Measurements from ENCODE around the gene SNCB.
"Not testable (repeated sequence)": the region's sequence is repeated elsewhere in the genome, so short reads cannot be mapped to it uniquely, and the experiment has no call there.

Gene SNCB

GRCh38 chr5:176596689-176597416, 33.5 kb downstream of the SNCB start:
- peak; percentile 78 for DNase-seq

DNA sequence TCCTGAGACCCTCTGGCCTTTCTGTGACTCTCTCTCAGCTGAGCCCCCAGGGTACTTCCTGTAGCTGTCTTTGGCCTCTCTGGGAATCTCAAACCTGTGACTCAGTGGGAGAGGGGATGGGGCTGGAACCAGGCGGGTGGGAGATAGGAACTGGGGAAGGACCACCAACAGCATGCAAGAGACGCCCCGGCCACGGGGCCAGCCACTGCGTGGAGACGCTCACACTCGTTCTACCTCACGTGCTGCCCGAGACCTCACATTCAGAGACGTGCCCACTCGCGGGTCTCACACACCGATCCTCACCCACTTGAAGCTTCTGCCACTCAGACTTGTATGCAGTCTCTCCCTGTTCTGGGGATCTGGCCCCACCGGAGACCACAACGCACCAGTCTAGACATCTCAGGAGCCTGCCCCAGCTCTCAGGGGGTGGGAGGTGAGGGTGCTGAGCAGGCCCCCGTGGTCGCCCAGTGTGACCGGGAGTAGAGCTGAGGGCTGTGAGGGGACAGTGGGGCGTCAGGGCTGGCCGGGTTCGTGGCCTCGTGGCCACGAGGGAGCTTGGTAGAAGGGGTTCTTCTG, 34.2 kb downstream of the SNCB start:
- no peak for DNase-seq

- no peak for DNase-seq
Measured at GRCh38 chr5:176595386-176595943, 34.9 kb downstream of the SNCB start.

- no peak for DNase-seq
Measured at GRCh38 chr5:176594554-176594953, 35.8 kb downstream of the SNCB start.

DNA sequence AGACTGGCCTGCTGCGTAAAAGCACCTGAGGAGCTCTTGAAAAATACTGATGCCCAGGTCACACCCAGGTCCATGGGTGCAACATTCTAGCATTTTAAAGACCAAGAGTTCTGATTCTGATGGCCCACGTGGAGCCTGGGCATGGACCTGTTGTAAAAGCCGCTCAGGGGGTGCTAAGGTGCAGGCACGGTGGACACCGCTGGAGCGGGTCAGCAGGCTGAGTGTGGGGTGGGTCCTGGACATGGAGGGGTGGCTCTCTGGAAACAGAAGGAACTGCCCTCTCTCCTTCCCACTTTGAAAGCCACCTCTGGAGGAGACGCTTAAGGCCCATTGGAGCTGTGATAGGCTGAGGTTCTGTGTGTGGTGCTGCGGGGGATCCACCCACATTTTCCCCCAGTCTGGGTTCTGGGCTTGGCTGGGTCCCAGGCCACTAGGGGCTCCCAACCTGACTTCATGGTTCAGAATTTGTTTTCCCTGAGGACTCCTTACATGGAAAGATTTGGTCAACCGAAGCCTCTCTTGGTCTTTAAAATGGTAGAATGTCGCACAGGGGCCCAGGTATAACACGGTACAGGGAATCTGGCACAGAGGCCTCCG, 37.0 kb downstream of the SNCB start:
- no peak for DNase-seq

DNA sequence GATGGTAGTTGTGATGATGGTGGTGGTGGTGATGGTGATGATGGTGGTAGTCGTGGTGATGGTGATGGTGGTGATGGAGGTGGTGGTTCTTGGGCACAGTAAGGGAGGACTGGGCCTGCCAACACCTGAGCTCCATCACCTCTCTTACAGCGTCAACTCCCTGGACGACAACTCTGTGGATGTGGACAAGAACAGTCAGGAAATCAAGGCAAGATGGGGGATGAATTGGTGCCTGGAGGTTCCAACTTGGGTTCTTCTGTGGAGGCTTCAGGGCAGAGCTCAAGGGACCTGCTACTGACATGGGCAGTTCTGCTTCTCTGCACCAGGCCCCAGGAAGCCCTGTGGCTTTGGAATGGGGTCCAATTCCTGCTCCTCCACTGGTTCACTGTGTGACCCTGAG, 37.8 kb downstream of the SNCB start:
- no peak for DNase-seq

GRCh38 chr5:176591667-176592066, 38.7 kb downstream of the SNCB start:
- not testable (repeated sequence) for DNase-seq

- DNase-seq, result no peak
Measured at GRCh38 chr5:176590035-176590717, 40.2 kb downstream of the SNCB start.

DNA sequence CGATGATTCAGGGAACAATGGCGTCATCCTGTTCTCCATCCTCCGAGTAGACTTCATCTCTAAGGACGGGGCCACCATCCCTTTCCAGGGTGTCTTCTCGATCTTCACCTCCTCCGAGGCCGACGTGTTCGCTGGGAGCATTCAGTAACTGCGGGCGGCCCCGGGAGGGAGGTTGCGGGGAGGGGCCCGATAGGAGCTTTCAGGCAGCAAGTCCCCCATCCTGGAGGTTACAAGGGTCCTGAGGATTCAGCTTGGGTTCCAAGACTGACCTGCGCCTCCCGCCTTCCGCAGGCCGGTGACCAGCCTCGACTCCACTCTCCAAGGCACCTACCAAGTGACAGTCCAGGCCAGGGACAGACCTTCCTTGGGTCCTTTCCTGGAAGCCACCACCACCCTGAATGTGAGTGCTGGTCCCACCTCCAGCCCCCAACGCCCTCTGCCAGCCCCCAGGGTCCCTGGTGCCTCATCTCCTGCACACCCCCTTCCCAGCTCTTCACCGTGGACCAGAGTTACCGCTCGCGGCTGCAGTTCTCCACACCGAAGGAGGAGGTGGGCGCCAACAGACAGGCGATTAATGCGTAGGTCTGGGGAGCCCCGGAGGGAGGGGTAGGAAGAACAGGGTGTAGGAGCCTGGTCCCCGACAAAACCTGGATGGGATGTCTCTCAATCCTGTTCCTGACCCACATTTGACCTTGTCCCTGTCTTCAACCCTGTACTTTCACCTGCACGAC, 41.1 kb downstream of the SNCB start:
- no peak for DNase-seq

- no peak for DNase-seq
Measured at GRCh38 chr5:176588297-176588696, 42.0 kb downstream of the SNCB start.

GRCh38 chr5:176587398-176587797, 42.9 kb downstream of the SNCB start:
- DNase-seq, result no peak

DNA sequence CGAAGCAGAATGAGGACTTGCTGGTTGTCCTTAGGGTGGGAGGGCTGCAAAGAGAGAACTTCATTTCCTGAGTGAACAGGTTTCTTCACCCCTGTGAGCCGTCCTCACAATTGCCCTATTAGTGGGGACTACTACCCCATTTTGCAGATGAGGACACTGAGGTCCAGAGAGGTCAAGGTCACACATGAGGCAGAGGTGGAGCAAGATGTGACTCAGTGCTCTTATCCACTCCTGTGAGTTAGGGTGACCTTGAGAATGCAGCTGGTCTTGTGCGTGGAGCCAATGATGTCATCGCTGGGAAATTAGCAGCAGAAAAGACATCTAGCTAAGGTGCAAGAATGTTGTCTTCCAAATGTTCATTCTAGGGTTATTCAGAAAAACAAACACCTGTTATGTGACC, 47.3 kb downstream of the SNCB start:
- DNase-seq, result no peak

DNA sequence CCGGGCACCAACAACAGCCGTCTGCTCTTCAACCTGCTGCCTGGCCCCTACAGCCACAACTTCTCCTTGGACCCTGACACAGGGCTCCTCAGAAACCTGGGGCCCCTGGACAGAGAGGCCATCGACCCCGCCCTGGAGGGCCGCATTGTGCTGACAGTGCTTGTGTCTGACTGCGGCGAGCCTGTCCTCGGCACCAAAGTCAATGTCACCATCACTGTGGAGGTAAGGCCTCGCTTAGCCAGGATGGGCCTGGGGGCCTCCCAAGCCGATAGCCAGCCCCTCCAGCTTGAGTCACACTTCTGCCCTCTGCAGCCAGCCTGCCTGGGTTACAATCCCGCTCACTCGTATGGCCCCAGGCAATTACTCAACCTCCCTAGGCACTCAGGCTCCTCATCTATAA, 49.0 kb downstream of the SNCB start:
- no peak for DNase-seq

GRCh38 chr5:176579323-176579722, 51.0 kb downstream of the SNCB start:
- DNase-seq, result no peak

- peak; percentile 60 for DNase-seq
Measured at GRCh38 chr5:176578391-176578808, 51.9 kb downstream of the SNCB start.

DNA sequence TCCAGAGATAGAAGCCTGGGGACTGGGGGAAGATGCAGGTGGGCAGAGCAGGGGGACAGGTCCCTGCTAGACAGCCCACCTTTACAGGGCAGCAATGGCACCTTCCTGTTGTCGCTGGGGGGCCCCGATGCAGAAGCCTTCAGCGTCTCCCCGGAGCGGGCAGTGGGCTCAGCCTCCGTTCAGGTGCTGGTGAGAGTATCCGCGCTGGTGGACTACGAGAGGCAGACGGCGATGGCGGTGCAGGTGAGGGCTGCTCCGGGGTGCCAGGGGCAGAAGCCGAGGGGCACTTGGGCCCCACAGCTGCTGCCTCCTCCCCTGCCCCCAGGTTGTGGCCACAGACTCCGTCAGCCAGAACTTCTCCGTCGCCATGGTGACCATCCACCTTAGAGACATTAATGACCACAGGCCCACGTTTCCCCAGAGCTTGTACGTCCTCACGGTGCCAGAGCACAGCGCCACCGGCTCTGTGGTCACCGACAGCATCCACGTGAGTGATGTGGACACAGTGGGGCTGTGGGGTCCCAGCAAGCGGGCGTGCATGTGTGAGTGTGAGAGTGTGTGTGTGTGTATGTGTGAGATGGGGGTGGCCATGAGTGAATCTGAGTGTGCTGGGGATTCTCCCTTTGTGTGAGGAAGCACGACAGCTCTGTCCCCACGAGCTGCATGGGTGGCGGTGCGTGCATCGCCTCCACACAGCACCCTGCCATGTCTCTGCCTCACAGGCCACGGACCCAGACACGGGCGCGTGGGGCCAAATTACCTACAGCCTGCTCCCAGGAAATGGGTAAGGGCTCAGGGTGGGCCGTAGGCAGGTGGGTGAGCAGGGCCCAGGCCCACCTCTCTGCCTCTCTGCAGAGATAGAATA, 52.8 kb downstream of the SNCB start:
- DNase-seq, result no peak

DNA sequence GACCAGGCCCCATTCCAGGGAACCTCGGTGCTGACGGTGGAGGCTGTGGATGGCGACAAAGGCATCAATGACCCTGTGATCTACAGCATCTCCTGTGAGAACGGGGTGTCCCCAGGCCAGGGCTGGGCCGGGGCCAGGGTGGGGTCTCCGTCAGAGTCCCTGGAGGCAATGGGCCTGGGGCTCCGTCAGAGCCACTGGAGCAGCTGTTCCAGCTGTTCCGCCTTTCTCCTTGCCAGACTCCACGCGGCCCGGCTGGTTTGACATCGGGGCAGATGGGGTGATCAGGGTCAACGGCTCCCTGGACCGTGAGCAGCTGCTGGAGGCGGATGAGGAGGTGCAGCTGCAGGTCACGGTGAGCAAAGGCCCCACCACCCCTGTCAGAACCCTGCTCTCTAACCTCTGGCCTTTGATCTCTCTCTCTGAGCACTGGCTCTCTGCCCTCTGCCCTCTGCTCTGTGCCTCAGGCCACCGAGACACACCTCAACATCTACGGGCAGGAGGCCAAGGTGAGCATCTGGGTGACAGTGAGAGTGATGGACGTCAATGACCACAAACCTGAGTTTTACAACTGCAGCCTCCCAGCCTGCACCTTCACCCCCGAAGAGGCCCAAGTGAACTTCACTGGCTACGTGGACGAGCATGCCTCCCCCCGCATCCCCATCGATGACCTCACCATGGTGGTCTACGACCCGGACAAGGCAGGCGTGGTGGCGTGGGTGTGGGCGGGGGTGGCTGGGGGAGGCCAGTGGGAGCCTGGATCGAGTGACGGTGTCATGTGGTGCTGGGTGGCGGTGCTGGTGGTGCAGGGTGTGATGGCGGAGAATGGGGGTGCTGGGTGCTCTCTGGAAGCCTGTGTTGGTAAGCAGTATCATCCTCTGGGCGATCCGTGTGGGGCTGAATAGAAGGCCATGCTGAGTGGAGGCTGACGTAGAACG, 54.6 kb downstream of the SNCB start:
- no peak for DNase-seq

GRCh38 chr5:176575066-176575465, 55.3 kb downstream of the SNCB start:
- DNase-seq, result no peak

- DNase-seq, result no peak
Measured at GRCh38 chr5:176574297-176574591, 56.1 kb downstream of the SNCB start.

- peak; percentile 87 for DNase-seq
Measured at GRCh38 chr5:176573564-176574296, 56.6 kb downstream of the SNCB start.
